Measurements from ENCODE around the gene KRT10. TPM values are rescaled to one million over a fixed set of nuclear protein-coding genes. Genes with fewer than 3 reads are reported as not detected.

The KRT10 gene
- total RNA-seq, 1 donor from 2014 or later: 37.5 TPM

- peaks cover 4% of the 10 kb centered on the region for H3K9me3 Mint-ChIP-seq (ENCODE audit: low read depth)
- H3K27me3 Mint-ChIP-seq: peaks cover 34% of the 10 kb centered on the region
- no peak for DNase-seq (ENCODE audit: low spot score, unreplicated experiment)
- TF ChIP-seq CTCF (IDR thresholded peaks at IDR 0.05; ENCODE audit: unreplicated experiment): no peak
- H3K36me3 Mint-ChIP-seq (ENCODE audit: insufficient read depth): no peaks in the 10 kb centered on the region
- no peaks in the 10 kb centered on the region for H3K4me1 Mint-ChIP-seq (ENCODE audit: low read depth)
- H3K4me3 Mint-ChIP-seq (ENCODE audit: low read depth): no peak overlapping the region
- no peak overlapping the region for H3K27ac Mint-ChIP-seq
Observed at GRCh38 chr17:40825599-40825998, 3.2 kb upstream of the KRT10 start.

- H3K36me3 Mint-ChIP-seq (ENCODE audit: insufficient read depth): peaks cover 4% of the 10 kb centered on the region
- no peak overlapping the region for H3K27ac Mint-ChIP-seq
- H3K4me1 Mint-ChIP-seq (ENCODE audit: low read depth): no peaks in the 10 kb centered on the region
- no peak for TF ChIP-seq CTCF (IDR thresholded peaks at IDR 0.05; ENCODE audit: unreplicated experiment)
- no peaks in the 10 kb centered on the region for H3K9me3 Mint-ChIP-seq (ENCODE audit: low read depth)
- DNase-seq (ENCODE audit: low spot score, unreplicated experiment): no peak
- no peak overlapping the region for H3K4me3 Mint-ChIP-seq (ENCODE audit: low read depth)
- peaks cover 40% of the 10 kb centered on the region for H3K27me3 Mint-ChIP-seq
Observed at GRCh38 chr17:40824015-40824832, 1.8 kb upstream of the KRT10 start.

GRCh38 chr17:40821536-40821935 lies 878 bp downstream of the KRT10 start:
- H3K4me3 Mint-ChIP-seq (ENCODE audit: low read depth): no peak overlapping the region
- H3K9me3 Mint-ChIP-seq (ENCODE audit: low read depth): no peaks in the 10 kb centered on the region
- H3K36me3 Mint-ChIP-seq (ENCODE audit: insufficient read depth): peaks cover 13% of the 10 kb centered on the region
- H3K27me3 Mint-ChIP-seq: peaks cover 27% of the 10 kb centered on the region
- TF ChIP-seq CTCF (IDR thresholded peaks at IDR 0.05; ENCODE audit: unreplicated experiment): no peak
- H3K4me1 Mint-ChIP-seq (ENCODE audit: low read depth): peaks cover 1% of the 10 kb centered on the region
- DNase-seq (ENCODE audit: low spot score, unreplicated experiment): no peak
- no peak overlapping the region for H3K27ac Mint-ChIP-seq

- no peak for TF ChIP-seq CTCF (IDR thresholded peaks at IDR 0.05; ENCODE audit: unreplicated experiment)
- no peak for DNase-seq (ENCODE audit: low spot score, unreplicated experiment)
- no peak overlapping the region for H3K27ac Mint-ChIP-seq
Observed at GRCh38 chr17:40820228-40820838, 2.1 kb downstream of the KRT10 start.

GRCh38 chr17:40819528-40820125 lies 2.8 kb downstream of the KRT10 start:
- Mint-ChIP-seq H3K9me3 (ENCODE audit: low read depth) (no peaks in the 10 kb centered on the region), H3K27ac (peak overlapping the region; percentile 90), H3K27me3 (peaks cover 15% of the 10 kb centered on the region), H3K4me1 (ENCODE audit: low read depth) (peaks cover 1% of the 10 kb centered on the region), H3K36me3 (ENCODE audit: insufficient read depth) (peaks cover 14% of the 10 kb centered on the region), H3K4me3 (ENCODE audit: low read depth) (peak overlapping the region; percentile 81)
- TF ChIP-seq CTCF (IDR thresholded peaks at IDR 0.05; ENCODE audit: unreplicated experiment): no peak
- DNase-seq (ENCODE audit: low spot score, unreplicated experiment): no peak

More at GRCh38 chr17:40820228-40820838, 2.1 kb downstream of the KRT10 start:
- Mint-ChIP-seq H3K4me1 (ENCODE audit: low read depth) (peaks cover 1% of the 10 kb centered on the region), H3K27me3 (peaks cover 16% of the 10 kb centered on the region), H3K36me3 (ENCODE audit: insufficient read depth) (peaks cover 14% of the 10 kb centered on the region), H3K9me3 (ENCODE audit: low read depth) (no peaks in the 10 kb centered on the region), H3K4me3 (ENCODE audit: low read depth) (peak overlapping the region; percentile 81)

All from progenitor cell of endocrine pancreas (in vitro differentiated cells).